H9 (cell line): ENCODE data around the gene POLL. TPM values are rescaled to one million over a fixed set of nuclear protein-coding genes. Genes with fewer than 3 reads are reported as not detected.

Experiments used
- DNase-seq: peaks from one replicate; pipeline ENCODE4 v3.0.0-alpha.2; 2017
- H2AFZ ChIP-seq: one replicate; pipeline ENCODE4 v1.6.1; 2013; ENCODE audit warnings: mild to moderate bottlenecking, low read length, control low read depth, moderate library complexity
- H2AK5ac ChIP-seq: 2 replicates; pipeline ENCODE4 v1.6.1; 2013; ENCODE audit warnings: low read length, control low read depth, mixed read lengths; ENCODE audit not compliant: insufficient read length
- H2BK120ac ChIP-seq: one replicate; pipeline ENCODE4 v1.6.1; 2013; ENCODE audit warnings: low read depth, mild to moderate bottlenecking, low read length, control low read depth, inconsistent platforms; ENCODE audit not compliant: poor library complexity, severe bottlenecking
- H2BK12ac ChIP-seq: 2 replicates; pipeline ENCODE4 v1.6.1; 2013; ENCODE audit warnings: low read length, control low read depth, mixed read lengths, low read depth; ENCODE audit not compliant: insufficient read length
- H2BK15ac ChIP-seq: 2 replicates; pipeline ENCODE4 v1.6.1; 2013; ENCODE audit warnings: low read depth, low read length, control low read depth
- H2BK20ac ChIP-seq: one replicate; pipeline ENCODE4 v1.6.1; 2013; ENCODE audit warnings: low read depth, mild to moderate bottlenecking, low read length, control low read depth, inconsistent platforms; ENCODE audit not compliant: poor library complexity, severe bottlenecking
- H2BK5ac ChIP-seq: 2 replicates; pipeline ENCODE4 v1.6.1; 2013; ENCODE audit warnings: low read length, control low read depth, mixed read lengths; ENCODE audit not compliant: insufficient read length
- H3K14ac ChIP-seq: 2 replicates; pipeline ENCODE4 v1.6.1; 2013; ENCODE audit warnings: low read length, control low read depth; ENCODE audit not compliant: insufficient read depth
- H3K18ac ChIP-seq: 2 replicates; pipeline ENCODE4 v1.6.1; 2013; ENCODE audit warnings: low read depth, mild to moderate bottlenecking, mixed read lengths, low read length, control low read depth; ENCODE audit not compliant: insufficient read length
- H3K23ac ChIP-seq: 2 replicates; pipeline ENCODE4 v1.6.1; 2013; ENCODE audit warnings: low read length, control low read depth, mixed read lengths, low read depth; ENCODE audit not compliant: insufficient read length
- H3K23me2 ChIP-seq: 2 replicates; pipeline ENCODE4 v1.6.1; 2013; ENCODE audit warnings: low read depth, mild to moderate bottlenecking, mixed read lengths, low read length, control low read depth; ENCODE audit not compliant: insufficient read length, poor library complexity, severe bottlenecking
- H3K27ac ChIP-seq: 2 replicates; pipeline ENCODE4 v1.5.1; 2013; ENCODE audit warnings: low read length, control low read depth, mixed read lengths, low read depth; ENCODE audit not compliant: insufficient read length
- H3K27me3 ChIP-seq: 2 replicates; pipeline ENCODE4 v1.6.1; 2013; ENCODE audit warnings: low read length, control low read depth, inconsistent platforms; ENCODE audit not compliant: insufficient read depth
- H3K4ac ChIP-seq: 2 replicates; pipeline ENCODE4 v1.6.1; 2013; ENCODE audit warnings: low read depth, mild to moderate bottlenecking, control low read depth, inconsistent platforms, low read length, moderate library complexity
- H3K4me1 ChIP-seq: 2 replicates; pipeline ENCODE4 v1.6.1; 2013; ENCODE audit warnings: low read length, control low read depth, inconsistent platforms; ENCODE audit not compliant: insufficient read depth
- H3K4me2 ChIP-seq: 2 replicates; pipeline ENCODE4 v1.6.1; 2013; ENCODE audit warnings: low read length, control low read depth, mixed read lengths; ENCODE audit not compliant: insufficient read length, insufficient read depth
- H3K56ac ChIP-seq: 2 replicates; pipeline ENCODE4 v1.6.1; 2013; ENCODE audit warnings: low read depth, mild to moderate bottlenecking, mixed read lengths, low read length, control low read depth; ENCODE audit not compliant: insufficient read length
- H3K79me1 ChIP-seq: 2 replicates; pipeline ENCODE4 v1.6.1; 2013; ENCODE audit warnings: low read depth, mild to moderate bottlenecking, moderate library complexity, low read length, control low read depth, inconsistent platforms; ENCODE audit not compliant: insufficient read depth, poor library complexity, severe bottlenecking
- H3K79me2 ChIP-seq: 2 replicates; pipeline ENCODE4 v1.6.1; 2013; ENCODE audit warnings: low read length, control low read depth, inconsistent platforms; ENCODE audit not compliant: insufficient read depth
- H3K9ac ChIP-seq: 2 replicates; pipeline ENCODE4 v1.6.1; 2013; ENCODE audit warnings: low read length, control low read depth, mixed read lengths; ENCODE audit not compliant: insufficient read length; ENCODE audit errors: extremely low read depth
- H3K9me3 ChIP-seq: one replicate; pipeline ENCODE4 v1.6.1; 2013; ENCODE audit warnings: low read depth, low read length, inconsistent platforms; ENCODE audit not compliant: control insufficient read depth
- H3T11ph ChIP-seq: one replicate; pipeline ENCODE4 v1.6.1; 2013; ENCODE audit warnings: mild to moderate bottlenecking, low read length, control low read depth, inconsistent platforms
- H4K20me1 ChIP-seq: one replicate; pipeline ENCODE4 v1.6.1; 2013; ENCODE audit not compliant: control insufficient read depth, insufficient read length, insufficient read depth
- H4K5ac ChIP-seq: 2 replicates; pipeline ENCODE4 v1.6.1; 2013; ENCODE audit warnings: low read depth, mild to moderate bottlenecking, mixed read lengths, low read length, control low read depth; ENCODE audit not compliant: insufficient read length
- H4K8ac ChIP-seq: replicated peaks from 2 replicates; pipeline ENCODE4 v1.6.1; 2013; ENCODE audit warnings: low read length, control low read depth, mixed read lengths, low read depth; ENCODE audit not compliant: insufficient read length
- H4K91ac ChIP-seq: 2 replicates; pipeline ENCODE4 v1.6.1; 2013; ENCODE audit warnings: low read depth, mild to moderate bottlenecking, moderate library complexity, mixed read lengths, low read length, control low read depth; ENCODE audit not compliant: insufficient read length
- H3K27ac Mint-ChIP-seq, 3 experiments: 2 replicates in 2 of 3; 3 replicates in 1 of 3; pipeline ENCODE4 v1.8.0; 2020 to 2021; ENCODE audit warnings: mixed read lengths in 3 of 3, mild to moderate bottlenecking in 1 of 3, moderate library complexity in 1 of 3
- H3K27me3 Mint-ChIP-seq: 2 replicates; pipeline ENCODE4 v1.8.0; 2021; ENCODE audit warnings: low read depth, mild to moderate bottlenecking, moderate library complexity, mixed read lengths
- H3K36me3 Mint-ChIP-seq, 3 experiments: 2 replicates in 2 of 3; 3 replicates in 1 of 3; pipeline ENCODE4 v1.8.0; 2020 to 2021; ENCODE audit warnings: low read depth in 3 of 3, mixed read lengths in 3 of 3; ENCODE audit not compliant: insufficient read depth in 1 of 3
- H3K4me1 Mint-ChIP-seq, 2 experiments: 2 replicates each; pipeline ENCODE4 v1.8.0; 2020; ENCODE audit warnings: mixed read lengths in 2 of 2
- H3K4me3 Mint-ChIP-seq, 2 experiments: 2 replicates in 1 of 2; 3 replicates in 1 of 2; pipeline ENCODE4 v1.8.0; 2020 to 2021; ENCODE audit warnings: mild to moderate bottlenecking in 2 of 2, mixed read lengths in 2 of 2, moderate library complexity in 1 of 2
- H3K9me3 Mint-ChIP-seq, 2 experiments: 2 replicates in 1 of 2; 3 replicates in 1 of 2; pipeline ENCODE4 v1.8.0; 2020; ENCODE audit warnings: mild to moderate bottlenecking in 2 of 2, mixed read lengths in 2 of 2, moderate library complexity in 1 of 2
- WGBS: extraction: QIAGEN DNeasy Blood & Tissue Kit; methylation state at CpG from one replicate; pipeline ENCODE4 v1.1.7; 2013; ENCODE audit warnings: missing lambda C conversion rate, low lambda C conversion rate, mixed read lengths; ENCODE audit not compliant: insufficient read length; ENCODE audit errors: extremely low coverage; 5-methylcytosine and 5-hydroxymethylcytosine counted together
- total RNA-seq: library from RNA; stranded (reverse); gene quantifications from 2 replicates; pipeline ENCODE4 v1.2.1, GENCODE V29; 2021
- TF ChIP-seq, protein P1 (sequence below): fragments of 200-600 bp; sonication (generic); conservative IDR thresholded peaks from 3 replicates; pipeline ENCODE4 v1.8.0; 2021; ENCODE audit warnings: antibody characterized with exemption, mild to moderate bottlenecking

POLL gene
- total RNA-seq, 1 experiment from 2014 or later: 30.8 TPM

DNA sequence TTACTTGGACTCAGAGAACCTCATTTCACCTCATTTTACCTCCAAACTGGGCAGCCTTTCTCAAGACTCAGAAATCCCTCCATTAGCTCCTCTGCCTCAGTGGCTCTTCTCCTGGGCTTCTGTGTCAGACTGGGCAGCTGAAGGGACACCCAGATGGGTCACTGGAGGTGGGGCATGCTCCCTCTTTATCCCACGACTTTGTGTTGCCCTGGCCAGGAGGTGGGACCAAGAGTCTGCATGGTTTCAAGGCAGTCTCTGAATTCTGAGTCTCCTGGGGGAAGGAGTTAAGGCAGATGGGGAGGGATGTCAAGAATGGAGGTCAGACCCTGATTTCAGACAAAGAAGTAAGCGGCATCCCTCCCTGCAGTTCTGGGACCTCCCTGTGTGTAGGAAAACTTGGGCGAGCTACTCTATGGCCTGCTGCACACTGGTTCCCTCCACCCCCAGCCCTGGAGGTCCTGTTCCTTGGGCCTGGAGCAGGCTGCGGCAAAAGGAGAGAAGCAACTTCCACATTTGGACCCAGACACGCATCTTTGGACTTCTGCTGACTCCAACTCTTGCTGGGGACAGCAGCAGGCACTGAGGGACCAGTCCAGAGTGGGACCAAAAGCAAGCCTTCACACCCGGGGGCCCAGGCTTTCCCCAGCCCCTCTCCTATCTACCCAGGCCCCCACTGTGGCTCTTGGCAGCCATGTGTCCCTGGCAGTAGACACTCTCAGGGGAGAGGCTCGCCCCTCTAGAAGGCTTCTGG is 10.8 kb downstream of the POLL start:
- H3K9me3 ChIP-seq: no peaks in the 10 kb centered on the region
- WGBS: no CpG with 5 or more reads among the region's 7 CpGs
- no peak overlapping the region for H3K23ac ChIP-seq
- H3K9ac ChIP-seq: no peak overlapping the region
- no peak overlapping the region for H4K8ac ChIP-seq
- no peak overlapping the region for H3T11ph ChIP-seq
- H2BK15ac ChIP-seq: no peak overlapping the region
- no peak overlapping the region for H4K5ac ChIP-seq
- no peak overlapping the region for H3K14ac ChIP-seq
- peaks cover 28 to 42% of the 10 kb centered on the region in 2 experiments for H3K4me1 Mint-ChIP-seq
- peaks cover 3% of the 10 kb centered on the region; the same call in 1 of the 2 replicates for H3K27me3 ChIP-seq
- H2AK5ac ChIP-seq: no peak overlapping the region
- H3K79me1 ChIP-seq: no peaks in the 10 kb centered on the region
- peaks cover 3 to 8% of the 10 kb centered on the region in 2 experiments; a peak in 4 of 5 replicates for H3K9me3 Mint-ChIP-seq
- H2BK12ac ChIP-seq: no peak overlapping the region
- DNase-seq: no peak
- no peak overlapping the region for H3K56ac ChIP-seq
- no peak overlapping the region for H3K4me3 Mint-ChIP-seq
- no peaks in the 10 kb centered on the region for H3K23me2 ChIP-seq
- no peak overlapping the region for H3K4me2 ChIP-seq
- H2BK5ac ChIP-seq: no peak overlapping the region
- H3K18ac ChIP-seq: no peak overlapping the region
- no peak overlapping the region for H4K91ac ChIP-seq
- no peak overlapping the region for H3K4ac ChIP-seq
- H3K27ac ChIP-seq: no peak overlapping the region
- peaks cover 22% of the 10 kb centered on the region for H3K27me3 Mint-ChIP-seq
- H4K20me1 ChIP-seq: peaks cover 3% of the 10 kb centered on the region
- peaks cover 18 to 48% (median 36%) of the 10 kb centered on the region in 3 experiments for H3K36me3 Mint-ChIP-seq
- H2AFZ ChIP-seq: no peak overlapping the region
- no peak overlapping the region for H2BK120ac ChIP-seq
- 0 out of 2 replicates have a peak, but pooled peaks cover 2% of the 10 kb centered on the region for H3K4me1 ChIP-seq
- no peaks in the 10 kb centered on the region for H3K79me2 ChIP-seq
- H2BK20ac ChIP-seq: no peak overlapping the region
- TF ChIP-seq, protein P1, sequence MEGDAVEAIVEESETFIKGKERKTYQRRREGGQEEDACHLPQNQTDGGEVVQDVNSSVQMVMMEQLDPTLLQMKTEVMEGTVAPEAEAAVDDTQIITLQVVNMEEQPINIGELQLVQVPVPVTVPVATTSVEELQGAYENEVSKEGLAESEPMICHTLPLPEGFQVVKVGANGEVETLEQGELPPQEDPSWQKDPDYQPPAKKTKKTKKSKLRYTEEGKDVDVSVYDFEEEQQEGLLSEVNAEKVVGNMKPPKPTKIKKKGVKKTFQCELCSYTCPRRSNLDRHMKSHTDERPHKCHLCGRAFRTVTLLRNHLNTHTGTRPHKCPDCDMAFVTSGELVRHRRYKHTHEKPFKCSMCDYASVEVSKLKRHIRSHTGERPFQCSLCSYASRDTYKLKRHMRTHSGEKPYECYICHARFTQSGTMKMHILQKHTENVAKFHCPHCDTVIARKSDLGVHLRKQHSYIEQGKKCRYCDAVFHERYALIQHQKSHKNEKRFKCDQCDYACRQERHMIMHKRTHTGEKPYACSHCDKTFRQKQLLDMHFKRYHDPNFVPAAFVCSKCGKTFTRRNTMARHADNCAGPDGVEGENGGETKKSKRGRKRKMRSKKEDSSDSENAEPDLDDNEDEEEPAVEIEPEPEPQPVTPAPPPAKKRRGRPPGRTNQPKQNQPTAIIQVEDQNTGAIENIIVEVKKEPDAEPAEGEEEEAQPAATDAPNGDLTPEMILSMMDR: no peak
- H3K27ac Mint-ChIP-seq: peak overlapping the region in 1 of 3 experiments; percentile 65; a peak in 1 of 7 replicates
